RPMI7951 (cell line): ENCODE results near the gene INPP5B. TPM values are rescaled to one million over a fixed set of nuclear protein-coding genes. Genes with fewer than 3 reads are reported as not detected.
"Not testable (repeated sequence)": the region's sequence is repeated elsewhere in the genome, so short reads cannot be mapped to it uniquely, and the experiment has no call there.

Experiments used
- DNase-seq: peaks from one replicate; pipeline ENCODE4 v3.0.0-alpha.2; 2012; ENCODE audit warnings: low read depth
- total RNA-seq: library from RNA; depleted of rRNA; stranded (reverse); fragments of >200 nt; shearing (Covaris generic); gene quantifications from 2 replicates; pipeline ENCODE4 v1.2.3, GENCODE V29; 2014; rRNA removed

The INPP5B gene
- total RNA-seq = 13.4 and 14.1 TPM in 2 replicates

- DNase-seq = peak; percentile 84
Observed at GRCh38 chr1:37946703-37947360, at the start of gene INPP5B. TSS of gene INPP5B (minus strand) at chr1:37947053. CDS start at chr1:37946308, 745 bp downstream.

GRCh38 chr1:37995751-37996345 lies 49.0 kb upstream of the INPP5B start:
- DNase-seq = peak; percentile 82

- DNase-seq = no peak
Observed at GRCh38 chr1:37994886-37995566, 48.2 kb upstream of the INPP5B start.

- DNase-seq = peak; percentile 51
Observed at GRCh38 chr1:37989361-37989930, 42.6 kb upstream of the INPP5B start.

- DNase-seq = no peak
Observed at GRCh38 chr1:37987679-37988078, 40.8 kb upstream of the INPP5B start.

- DNase-seq = no peak
Observed at GRCh38 chr1:37983546-37983945, 36.7 kb upstream of the INPP5B start.

- DNase-seq = no peak
Observed at GRCh38 chr1:37978541-37978940, 31.7 kb upstream of the INPP5B start.

GRCh38 chr1:37975083-37975482 lies 28.2 kb upstream of the INPP5B start:
- DNase-seq = peak; percentile 51

GRCh38 chr1:37974567-37974966 lies 27.7 kb upstream of the INPP5B start:
- no peak for DNase-seq

GRCh38 chr1:37973684-37974083 lies 26.8 kb upstream of the INPP5B start:
- not testable (repeated sequence) for DNase-seq

- DNase-seq = no peak
Observed at GRCh38 chr1:37965301-37965700, 18.4 kb upstream of the INPP5B start.

- DNase-seq = not testable (repeated sequence)
Observed at GRCh38 chr1:37964106-37964505, 17.3 kb upstream of the INPP5B start.

GRCh38 chr1:37958690-37959089 lies 11.8 kb upstream of the INPP5B start:
- peak; percentile 61 for DNase-seq

GRCh38 chr1:37955685-37956084 lies 8.8 kb upstream of the INPP5B start:
- no peak for DNase-seq

GRCh38 chr1:37954316-37954971 lies 7.6 kb upstream of the INPP5B start:
- no peak for DNase-seq

GRCh38 chr1:37952738-37953137 lies 5.9 kb upstream of the INPP5B start:
- DNase-seq = no peak

- DNase-seq = no peak
Observed at GRCh38 chr1:37951783-37952624, 5.2 kb upstream of the INPP5B start.

GRCh38 chr1:37951041-37951782 lies 4.4 kb upstream of the INPP5B start:
- DNase-seq = no peak

- no peak for DNase-seq
Observed at GRCh38 chr1:37949524-37950152, 2.8 kb upstream of the INPP5B start.

- DNase-seq = no peak
Observed at GRCh38 chr1:37948841-37949240, 2.0 kb upstream of the INPP5B start.
